ENCODE results near the gene MBD4.

GRCh38 chr3:129386984-129387383 lies 52.8 kb downstream of the MBD4 start:
- TF ChIP-seq POLR2A (IDR thresholded peaks at IDR 0.05; ENCODE audit: low read depth, low read length) = no peak
- no peak for TF ChIP-seq POLR2AphosphoS5 (IDR thresholded peaks at IDR 0.05; ENCODE audit: low read depth, low read length)
